A673 (cell line): ENCODE measurements around the gene UBA1.

ENCODE experiments used
- EZH2 ChIP-seq: fragments of 200-600 bp; sonication (generic); IDR thresholded peaks from 2 replicates; pipeline ENCODE4 v1.6.1; 2017; ENCODE audit warnings: borderline replicate concordance, low read depth, mild to moderate bottlenecking, mixed read lengths, antibody characterized with exemption, low read length; ENCODE audit not compliant: poor library complexity, severe bottlenecking
- TF ChIP-seq, protein P1 (sequence below): fragments of 300-800, 200-600 bp; sonication (generic); conservative IDR thresholded peaks from 2 replicates; pipeline ENCODE4 v1.5.1; 2017; ENCODE audit warnings: low read depth, mild to moderate bottlenecking, antibody characterized with exemption, low read length, moderate library complexity, mixed read lengths

GRCh38 chrX:47209508-47210238 lies 16.0 kb downstream of the UBA1 start:
- TF ChIP-seq, protein P1, sequence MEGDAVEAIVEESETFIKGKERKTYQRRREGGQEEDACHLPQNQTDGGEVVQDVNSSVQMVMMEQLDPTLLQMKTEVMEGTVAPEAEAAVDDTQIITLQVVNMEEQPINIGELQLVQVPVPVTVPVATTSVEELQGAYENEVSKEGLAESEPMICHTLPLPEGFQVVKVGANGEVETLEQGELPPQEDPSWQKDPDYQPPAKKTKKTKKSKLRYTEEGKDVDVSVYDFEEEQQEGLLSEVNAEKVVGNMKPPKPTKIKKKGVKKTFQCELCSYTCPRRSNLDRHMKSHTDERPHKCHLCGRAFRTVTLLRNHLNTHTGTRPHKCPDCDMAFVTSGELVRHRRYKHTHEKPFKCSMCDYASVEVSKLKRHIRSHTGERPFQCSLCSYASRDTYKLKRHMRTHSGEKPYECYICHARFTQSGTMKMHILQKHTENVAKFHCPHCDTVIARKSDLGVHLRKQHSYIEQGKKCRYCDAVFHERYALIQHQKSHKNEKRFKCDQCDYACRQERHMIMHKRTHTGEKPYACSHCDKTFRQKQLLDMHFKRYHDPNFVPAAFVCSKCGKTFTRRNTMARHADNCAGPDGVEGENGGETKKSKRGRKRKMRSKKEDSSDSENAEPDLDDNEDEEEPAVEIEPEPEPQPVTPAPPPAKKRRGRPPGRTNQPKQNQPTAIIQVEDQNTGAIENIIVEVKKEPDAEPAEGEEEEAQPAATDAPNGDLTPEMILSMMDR = no peak
- no peak for TF ChIP-seq EZH2
